RPMI8226 (cell line): ENCODE results near the gene PRKCD.

Experiments
- DNase-seq: peaks from one replicate; pipeline ENCODE4 v3.0.0-alpha.2; 2015

Gene PRKCD

DNA sequence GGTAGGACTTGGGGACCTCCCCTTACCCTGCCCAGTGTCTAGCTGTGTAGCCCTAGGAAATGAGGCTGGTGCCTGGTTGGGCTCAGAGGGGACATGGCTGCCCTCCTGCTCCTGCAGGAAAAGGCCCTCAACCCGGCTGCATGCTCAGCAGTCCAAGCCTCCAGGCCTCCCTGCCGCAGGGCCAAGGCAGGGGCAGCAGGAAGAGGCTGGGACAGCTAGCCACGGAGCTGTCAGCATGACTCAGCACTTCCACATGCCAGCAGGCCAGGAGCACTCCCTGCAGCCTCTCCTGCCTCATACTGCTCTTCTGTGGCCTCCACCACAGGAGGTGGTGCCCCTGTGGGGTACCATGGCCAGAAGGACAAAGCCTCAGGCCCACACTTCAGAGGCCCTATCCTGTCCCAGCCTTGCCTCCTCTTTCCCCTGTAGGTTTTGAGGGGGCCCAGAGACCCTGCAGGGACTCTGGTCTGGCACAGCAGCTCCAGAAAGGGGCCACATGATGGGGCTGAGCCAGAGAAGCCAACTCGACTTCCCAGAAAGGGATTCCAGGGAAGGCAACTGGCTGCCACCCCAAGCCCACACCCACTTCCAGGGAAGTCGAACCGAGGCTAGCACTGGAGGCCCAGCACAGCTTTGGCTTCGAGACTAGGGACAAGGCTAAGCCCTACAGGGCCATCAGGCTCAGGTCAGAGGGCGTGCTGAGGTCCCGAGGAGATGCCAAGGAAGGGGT lies 75.3 kb downstream of the PRKCD start:
- peak; percentile 56 for DNase-seq

DNA sequence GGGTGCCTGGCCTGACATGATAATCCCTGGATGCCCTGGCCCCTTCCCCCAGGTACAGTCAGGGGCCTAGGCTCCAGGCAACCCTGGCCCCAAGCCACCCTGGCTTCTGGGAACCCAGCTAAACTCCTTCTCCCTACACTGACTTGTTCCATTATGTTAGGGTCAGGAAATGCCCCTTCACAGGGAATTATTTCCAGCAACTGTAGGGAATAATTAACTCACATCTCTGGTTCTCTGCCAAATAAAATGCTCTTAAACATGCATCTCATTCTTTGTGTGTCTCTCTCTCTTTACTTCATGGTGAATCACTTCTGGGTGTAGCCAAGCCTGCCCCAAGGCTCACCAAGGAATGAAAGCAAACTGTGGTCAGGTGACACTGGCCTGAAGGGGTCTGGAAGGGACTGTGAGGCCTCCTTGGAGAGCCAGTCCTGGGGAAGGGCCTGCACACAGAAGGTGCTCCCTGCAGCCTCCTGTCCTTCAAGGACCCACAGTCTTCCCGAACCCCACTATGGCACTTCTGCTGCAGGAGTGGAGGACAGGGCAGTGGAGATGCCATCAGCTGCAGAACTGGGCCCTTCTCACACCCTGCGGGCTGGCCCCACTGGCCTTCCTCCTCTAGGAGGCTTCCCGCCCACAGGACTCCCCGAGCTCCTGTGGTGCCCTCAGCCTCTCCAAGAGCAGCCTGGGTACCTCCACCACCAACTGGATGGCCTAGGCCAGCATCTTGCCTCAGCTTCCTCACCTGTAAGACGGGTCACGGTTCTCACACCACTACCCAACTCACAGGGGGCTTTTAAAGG lies 77.2 kb downstream of the PRKCD start:
- DNase-seq = no peak

DNA sequence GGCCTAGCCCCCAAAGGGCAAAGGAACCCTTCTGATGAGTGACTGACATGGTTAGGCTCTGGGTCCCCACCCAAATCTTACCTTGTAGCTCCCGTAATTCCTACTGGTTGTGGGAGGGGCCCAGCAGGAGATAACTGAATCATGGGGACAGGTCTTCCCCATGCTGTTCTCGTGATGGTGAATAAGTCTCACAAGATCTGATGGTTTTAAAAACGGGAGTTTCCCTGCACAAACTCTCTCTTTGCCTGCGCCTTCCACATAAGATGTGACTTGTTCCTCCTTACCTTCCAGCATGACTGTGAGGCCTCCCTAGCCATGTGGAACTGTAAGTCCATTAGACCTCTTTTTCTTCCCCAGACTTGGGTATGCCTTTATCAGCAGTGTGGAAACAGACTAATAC lies 77.9 kb downstream of the PRKCD start:
- DNase-seq = no peak

DNA sequence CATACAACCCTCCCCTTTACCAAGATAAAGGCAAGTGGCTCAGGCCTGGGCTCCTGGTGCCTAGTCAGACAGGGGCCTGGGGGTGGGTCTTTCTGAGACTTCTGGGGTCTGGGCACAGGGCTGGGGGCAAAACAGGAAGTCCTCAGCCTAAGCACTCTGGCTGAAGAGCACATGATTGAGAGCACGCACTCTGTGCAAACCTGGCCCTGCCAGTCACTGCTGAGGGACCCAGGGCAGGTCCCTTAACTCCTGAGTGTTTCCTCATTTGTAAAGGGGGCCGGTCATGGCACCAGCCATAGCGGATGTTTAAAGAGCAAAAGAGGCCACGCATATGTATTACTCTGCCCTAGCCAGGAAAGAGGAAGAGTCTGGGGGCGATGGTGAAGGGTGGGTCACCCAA lies 78.8 kb downstream of the PRKCD start:
- no peak for DNase-seq

DNA sequence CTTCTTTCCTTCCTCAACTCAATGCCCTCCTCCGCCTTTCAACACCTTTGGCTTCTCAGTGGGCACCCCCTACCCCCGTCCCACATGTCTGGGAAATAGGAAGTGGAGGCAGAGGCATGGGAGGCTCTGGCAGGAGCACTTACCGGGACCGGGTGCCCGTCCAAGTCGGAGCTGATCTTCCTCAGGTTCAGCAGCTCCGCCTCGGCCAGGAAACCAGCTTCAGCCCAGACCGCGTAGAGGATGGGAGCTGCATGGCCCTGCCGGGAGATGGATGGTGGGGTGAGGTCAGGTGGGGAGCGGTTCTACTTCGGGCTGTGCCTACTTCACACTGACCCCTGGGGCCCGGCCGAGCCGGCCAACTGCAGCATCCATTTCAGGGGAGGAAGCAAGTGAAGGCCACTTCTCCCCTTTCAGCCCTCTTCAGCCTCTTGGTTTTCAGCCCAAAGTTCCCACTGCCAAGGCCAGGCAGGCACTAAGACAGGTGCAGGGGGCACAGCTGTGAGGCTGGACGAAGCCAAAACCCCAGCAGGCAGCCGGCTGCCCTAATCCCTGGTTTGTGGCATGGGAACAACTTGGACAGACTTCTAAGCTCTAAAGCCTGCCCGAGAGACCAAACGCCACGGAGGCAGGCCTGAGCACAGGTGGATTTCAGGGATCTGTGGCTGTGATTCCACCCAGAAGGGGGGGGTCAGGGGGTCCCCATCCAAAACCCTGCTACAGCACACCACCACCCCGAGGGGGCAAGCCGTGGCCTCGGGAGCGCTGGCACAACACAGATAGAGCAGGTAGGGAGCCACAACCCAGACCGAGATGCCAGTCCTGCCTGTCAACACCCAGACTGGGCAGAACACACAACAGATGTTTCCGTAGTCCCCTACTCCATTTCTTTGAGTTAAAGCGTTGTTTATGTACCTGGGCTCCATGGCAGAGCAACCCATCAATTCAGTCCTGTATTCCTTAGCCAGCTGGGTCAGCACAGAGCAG lies 80.3 kb downstream of the PRKCD start:
- DNase-seq = no peak

DNA sequence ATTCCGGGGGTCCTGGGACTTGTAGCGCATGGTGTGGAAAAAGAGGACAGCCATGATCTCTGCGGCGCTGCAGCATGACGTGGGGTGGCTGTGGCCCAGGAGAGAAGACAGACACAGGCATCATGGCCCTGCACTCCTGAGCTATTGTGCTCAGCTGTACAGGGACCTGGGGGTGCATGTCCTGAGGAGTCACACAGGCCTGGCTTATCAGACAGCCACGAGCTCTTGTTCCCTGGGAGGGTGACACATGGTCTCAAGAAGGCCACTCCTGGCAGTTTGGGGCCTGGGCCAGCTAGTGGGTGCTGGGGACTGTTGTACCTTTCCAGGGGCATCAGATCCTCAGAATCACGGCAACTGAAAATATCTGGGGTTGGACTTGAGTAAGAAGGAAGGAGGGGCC lies 81.1 kb downstream of the PRKCD start:
- DNase-seq = no peak
